ENCODE measurements around the gene COPB2.
"Not testable (repeated sequence)": the region's sequence is repeated elsewhere in the genome, so short reads cannot be mapped to it uniquely, and the experiment has no call there.

The COPB2 gene

GRCh38 chr3:139378587-139379241 lies 10.7 kb downstream of the COPB2 start:
- DNase-seq, result no peak

GRCh38 chr3:139377378-139377777 lies 12.1 kb downstream of the COPB2 start:
- DNase-seq, result no peak

- no peak for DNase-seq
Measured at GRCh38 chr3:139374099-139374498, 15.3 kb downstream of the COPB2 start.

- no peak for DNase-seq
Measured at GRCh38 chr3:139364549-139364948, 24.9 kb downstream of the COPB2 start.

GRCh38 chr3:139361276-139361675 lies 28.2 kb downstream of the COPB2 start:
- no peak for DNase-seq

- no peak for DNase-seq
Measured at GRCh38 chr3:139358841-139359562, 30.4 kb downstream of the COPB2 start.

GRCh38 chr3:139357899-139358298 lies 31.5 kb downstream of the COPB2 start:
- no peak for DNase-seq

GRCh38 chr3:139355891-139356290 lies 33.6 kb downstream of the COPB2 start:
- no peak for DNase-seq

- DNase-seq, result no peak
Measured at GRCh38 chr3:139355476-139355875, 34.0 kb downstream of the COPB2 start.

GRCh38 chr3:139354661-139355060 lies 34.8 kb downstream of the COPB2 start:
- DNase-seq, result no peak

- no peak for DNase-seq
Measured at GRCh38 chr3:139353920-139354556, 35.4 kb downstream of the COPB2 start.

GRCh38 chr3:139346771-139347170 lies 42.7 kb downstream of the COPB2 start:
- no peak for DNase-seq

- DNase-seq, result peak; percentile 84 to 86
Measured at GRCh38 chr3:139343895-139344856, 45.3 kb downstream of the COPB2 start, which contains the start of gene MRPS22. Gene MRPS22 (plus strand): TSS chr3:139344020. CDS start chr3:139344027, 7 bp downstream.

- DNase-seq, result no peak
Measured at GRCh38 chr3:139342054-139342453, 47.4 kb downstream of the COPB2 start.

- no peak for DNase-seq
Measured at GRCh38 chr3:139340784-139341183, 48.7 kb downstream of the COPB2 start.

GRCh38 chr3:139339219-139339906 lies 50.1 kb downstream of the COPB2 start:
- DNase-seq, result no peak

GRCh38 chr3:139338405-139338804 lies 51.0 kb downstream of the COPB2 start:
- no peak for DNase-seq

GRCh38 chr3:139334675-139335074 lies 54.8 kb downstream of the COPB2 start:
- DNase-seq, result not testable (repeated sequence)

GRCh38 chr3:139332092-139332491 lies 57.4 kb downstream of the COPB2 start:
- DNase-seq, result no peak

- peak; percentile 82 to 84 for DNase-seq
Measured at GRCh38 chr3:139329364-139329850, 60.0 kb downstream of the COPB2 start.

- DNase-seq, result no peak
Measured at GRCh38 chr3:139328356-139328755, 61.1 kb downstream of the COPB2 start.

- DNase-seq, result no peak
Measured at GRCh38 chr3:139327861-139328260, 61.6 kb downstream of the COPB2 start.

Data from CD4-positive, alpha-beta T cell treated with Interleukin-1 beta for 1 hour (primary cell).